GM19395 (cell line): ENCODE results near the gene NFIB.

Experiments used
- ATAC-seq: cut with Tn5 transposase; IDR thresholded peaks from one replicate; pipeline ENCODE4 v1.9.1; 2021; ENCODE audit warnings: mild to moderate bottlenecking, moderate library complexity; ENCODE audit not compliant: unreplicated experiment

NFIB gene

DNA sequence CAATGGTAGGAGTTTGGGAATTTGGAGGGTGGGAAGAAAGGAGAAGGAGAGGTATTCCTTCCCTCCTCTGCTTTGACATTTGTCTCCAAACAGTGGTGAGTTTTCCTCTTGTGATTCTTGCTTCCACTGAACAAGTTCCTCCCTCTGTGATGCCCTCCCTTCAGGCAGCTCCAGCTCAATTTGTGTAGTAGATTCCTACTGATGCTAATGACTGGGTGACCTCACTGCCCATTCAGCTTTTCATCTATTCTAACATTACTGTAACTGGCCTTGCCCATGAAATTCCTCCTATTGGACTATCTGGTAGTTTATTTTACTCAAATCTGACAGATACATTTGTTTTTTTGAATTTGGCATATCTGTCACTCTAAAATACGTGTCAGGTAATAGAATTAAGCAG, 121.4 kb downstream of the NFIB start:
- ATAC-seq, result no peak

DNA sequence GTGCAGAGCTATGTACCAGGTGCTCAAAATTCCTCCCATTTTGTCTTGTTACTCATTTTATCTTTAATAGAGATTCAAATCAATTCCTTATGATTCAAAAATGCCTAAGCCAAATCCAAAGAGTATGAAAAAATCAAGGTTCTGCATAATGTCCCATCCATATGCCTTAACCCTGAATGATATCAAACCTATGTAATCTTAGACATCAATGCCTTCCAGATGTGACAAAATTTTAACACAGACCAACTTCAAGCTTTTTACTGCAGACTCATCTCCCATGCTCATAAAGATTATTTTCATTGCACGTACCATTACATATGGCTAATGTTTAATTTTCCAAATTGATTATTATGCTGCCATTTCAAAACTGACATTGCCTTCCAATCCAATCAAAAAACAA, 122.4 kb downstream of the NFIB start:
- ATAC-seq, result no peak

DNA sequence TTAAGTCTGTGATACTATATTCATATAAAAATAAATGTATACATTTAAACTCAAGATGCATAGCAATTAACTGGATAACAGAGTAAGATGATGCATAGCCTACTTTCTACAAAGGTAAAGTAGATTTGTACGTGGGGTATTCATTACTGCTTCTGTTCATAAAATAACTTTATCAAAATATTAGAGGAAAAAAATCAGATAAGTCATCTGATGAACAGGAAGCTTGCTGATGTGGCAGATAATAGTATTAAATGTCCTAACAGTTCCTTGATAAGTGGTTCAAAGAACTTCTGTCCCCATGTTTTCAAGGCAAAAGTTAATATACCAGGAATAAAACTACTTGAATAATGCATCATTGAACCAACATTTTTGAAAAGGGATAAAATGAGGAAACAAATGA, 123.7 kb downstream of the NFIB start:
- ATAC-seq, result no peak

DNA sequence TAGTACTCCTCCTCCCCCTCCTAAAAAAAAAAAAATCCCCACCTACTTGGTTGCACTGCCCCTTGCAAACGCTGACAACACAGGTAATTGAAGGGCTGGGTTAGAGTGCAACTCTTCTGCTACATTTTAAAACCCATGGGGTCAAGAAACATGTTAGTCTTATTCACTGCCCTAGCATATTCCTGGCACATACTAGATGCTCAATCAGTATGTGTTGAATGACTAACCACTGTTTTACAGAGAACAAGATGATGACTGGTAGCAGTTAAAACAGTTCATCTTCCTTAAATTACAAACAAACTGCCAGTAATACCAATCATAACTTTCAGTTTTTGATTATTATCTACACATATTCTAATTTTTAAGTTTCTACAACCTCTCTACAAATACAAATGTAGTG, 124.4 kb downstream of the NFIB start:
- ATAC-seq, result no peak

DNA sequence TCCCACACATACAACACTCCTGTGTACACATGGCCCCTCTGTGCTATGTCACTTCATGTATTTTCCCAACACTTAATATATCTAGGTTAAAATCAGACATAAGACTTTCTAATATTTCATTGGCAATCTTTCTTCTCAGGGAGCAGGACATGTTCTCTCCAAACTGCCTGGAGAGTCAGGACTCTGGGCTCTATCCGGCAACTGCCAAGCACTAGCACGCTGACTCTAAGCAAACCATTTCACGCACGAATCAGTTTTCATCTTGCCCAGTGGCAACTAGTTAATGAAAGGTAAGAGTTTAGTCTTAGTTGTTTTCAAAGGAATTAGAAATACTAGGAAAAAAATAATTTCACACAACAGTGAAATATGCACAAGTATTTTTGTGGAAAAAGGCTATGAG, 124.8 kb downstream of the NFIB start:
- ATAC-seq, result no peak

DNA sequence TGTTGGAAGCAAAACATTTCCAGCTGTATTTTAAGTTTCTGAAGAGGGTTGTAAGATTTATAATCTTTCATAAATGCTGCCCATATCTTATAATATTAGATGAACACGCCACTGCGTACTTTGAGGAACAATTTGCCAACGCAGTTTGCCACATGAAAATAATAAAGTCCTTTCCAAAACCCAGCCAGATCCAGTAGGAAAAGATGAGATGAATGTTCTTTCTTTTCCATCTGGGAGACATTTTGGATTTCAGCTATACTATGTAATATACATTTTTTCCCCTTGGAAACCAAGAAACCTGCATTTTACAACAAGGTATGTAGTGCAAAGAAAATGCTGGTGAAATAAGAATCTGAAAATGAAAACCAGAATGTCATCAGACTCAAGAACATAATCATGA, 125.4 kb downstream of the NFIB start:
- ATAC-seq, result no peak

DNA sequence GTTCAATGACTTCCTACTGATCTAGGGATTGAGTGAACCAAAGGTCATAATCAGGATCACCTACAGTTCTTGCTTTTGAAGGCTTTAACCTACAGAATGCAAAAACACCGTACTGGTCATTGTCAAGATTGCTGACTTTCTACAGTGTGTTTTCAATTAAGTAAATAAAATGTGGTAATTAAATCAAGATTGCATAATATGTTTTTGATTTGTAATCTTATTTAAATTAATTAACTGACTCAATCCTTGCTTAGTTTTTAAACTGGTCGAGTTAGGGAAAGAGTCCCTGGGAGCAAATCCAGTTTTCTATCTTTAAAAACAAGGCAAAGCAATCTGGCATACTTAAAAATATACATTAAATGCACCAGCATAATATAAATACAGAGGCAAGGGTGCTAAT, 125.9 kb downstream of the NFIB start:
- no peak for ATAC-seq

DNA sequence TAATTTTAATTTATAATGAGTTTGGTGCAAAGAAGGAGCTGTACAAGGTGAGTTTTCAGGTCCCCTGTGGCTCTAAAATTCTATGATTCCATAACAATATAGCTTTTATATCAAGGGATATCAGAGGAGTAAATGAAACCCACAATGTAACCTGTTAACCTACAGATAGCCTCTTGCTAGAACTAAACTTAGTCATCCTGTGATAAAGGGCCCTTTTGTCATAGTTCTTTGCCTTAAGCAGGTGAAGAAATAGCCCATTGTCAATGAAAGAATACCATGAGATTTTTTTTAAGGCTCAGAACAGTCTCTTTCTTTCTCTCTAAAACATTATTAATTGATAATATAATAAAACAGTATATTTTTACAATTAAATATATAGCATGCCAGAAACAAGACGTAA, 127.8 kb downstream of the NFIB start:
- ATAC-seq, result no peak

DNA sequence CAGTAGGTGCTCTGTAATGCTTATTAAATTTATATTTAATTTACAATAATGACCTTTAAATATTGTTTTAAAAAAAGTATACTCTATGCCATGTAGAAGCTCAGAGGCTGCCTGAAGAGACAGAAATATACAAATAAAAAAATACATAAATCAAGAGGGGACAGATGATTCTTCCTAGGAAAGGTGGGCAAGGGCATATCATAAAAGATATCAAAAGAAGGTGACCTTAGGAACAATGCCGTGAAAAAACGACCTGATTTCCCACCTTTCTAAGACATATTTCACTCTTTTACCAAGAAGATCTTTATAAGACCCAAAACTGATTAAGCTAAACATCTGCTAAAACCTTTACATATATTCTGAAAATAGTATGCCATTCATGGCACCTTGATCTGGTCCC, 128.9 kb downstream of the NFIB start:
- ATAC-seq, result no peak

DNA sequence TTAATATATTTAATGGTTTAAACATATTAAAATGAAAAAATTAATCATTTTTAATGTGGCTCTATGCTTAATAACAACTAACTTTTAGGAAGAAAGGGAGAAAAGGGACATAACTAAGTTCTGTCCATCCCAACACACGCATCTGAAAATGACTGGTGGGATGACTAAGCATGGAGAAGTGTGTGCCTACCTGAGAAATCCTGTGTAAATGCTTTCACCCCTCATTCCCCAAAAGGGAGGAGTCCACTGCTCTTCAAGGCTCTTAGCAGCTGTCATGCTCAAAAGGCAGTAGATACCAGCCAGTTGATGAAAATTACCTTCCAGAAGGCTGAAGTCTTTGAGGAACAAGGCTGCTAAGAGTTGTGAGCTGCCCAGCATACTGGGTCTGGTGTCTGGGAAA, 130.9 kb downstream of the NFIB start:
- ATAC-seq, result no peak

DNA sequence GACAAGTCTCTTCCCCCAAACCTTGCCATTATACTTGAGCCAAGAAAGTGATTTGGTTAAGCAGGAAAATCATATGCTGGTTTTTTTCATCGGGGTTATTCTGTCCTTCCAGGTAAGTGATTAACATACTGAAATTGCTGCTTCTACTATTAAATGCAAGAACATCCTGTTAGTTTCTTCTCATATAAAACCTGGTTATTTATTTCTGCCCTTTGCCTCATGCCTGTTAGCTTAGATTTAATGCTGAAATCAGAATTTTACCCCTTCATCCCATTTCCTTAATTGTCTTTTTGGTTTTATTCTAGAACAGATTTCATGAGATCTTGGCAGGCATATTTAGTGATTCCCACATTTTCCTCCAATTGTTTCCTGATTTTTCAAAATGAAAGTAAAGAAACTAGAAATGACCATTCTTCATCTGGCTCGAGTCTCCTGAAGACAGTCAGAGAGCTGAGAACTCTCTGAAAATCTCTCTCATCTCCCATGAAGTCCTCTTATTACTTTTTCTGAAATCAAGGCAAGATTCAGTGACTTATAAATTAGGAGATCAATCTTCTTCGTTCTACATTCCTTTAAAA, 132.9 kb downstream of the NFIB start:
- no peak for ATAC-seq

DNA sequence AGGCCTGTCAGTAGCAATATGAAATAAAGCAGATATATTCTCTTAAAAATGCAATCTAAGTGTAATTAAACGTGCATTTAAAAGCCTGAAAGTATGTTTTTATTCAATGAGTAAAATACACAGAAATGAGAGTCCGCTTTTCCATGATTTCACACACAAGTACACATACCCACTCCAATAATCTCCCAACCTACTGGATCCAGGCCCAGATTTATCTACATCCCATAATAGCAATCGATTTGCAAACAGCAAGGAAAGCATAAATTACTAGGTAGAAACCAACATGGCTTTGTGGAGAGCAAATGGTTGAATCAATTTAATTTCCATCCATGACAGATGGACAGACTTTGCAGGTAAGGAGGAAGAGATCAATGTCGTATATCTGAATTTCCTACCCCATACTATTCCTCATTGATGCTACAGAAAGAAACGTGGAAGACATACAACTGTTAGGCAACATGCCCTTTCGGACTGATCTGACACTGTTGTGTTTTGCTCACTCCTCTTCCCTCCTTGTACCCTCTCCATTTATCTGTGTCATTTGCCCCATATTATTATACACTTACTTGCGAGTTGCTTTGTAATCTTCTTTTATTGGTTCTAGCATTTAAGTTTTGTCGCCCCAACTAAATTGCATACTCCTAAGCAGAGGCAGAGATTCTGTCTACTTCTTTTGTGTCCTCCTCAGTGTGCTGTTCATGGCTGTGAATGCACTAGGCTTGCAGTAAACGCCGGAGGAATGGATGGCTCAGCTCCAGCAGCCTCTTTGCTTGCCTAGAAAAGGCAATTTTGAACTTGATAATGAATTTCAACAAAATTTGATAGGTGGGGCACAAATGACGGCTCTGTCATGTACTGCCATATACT, 133.6 kb downstream of the NFIB start:
- ATAC-seq, result no peak

DNA sequence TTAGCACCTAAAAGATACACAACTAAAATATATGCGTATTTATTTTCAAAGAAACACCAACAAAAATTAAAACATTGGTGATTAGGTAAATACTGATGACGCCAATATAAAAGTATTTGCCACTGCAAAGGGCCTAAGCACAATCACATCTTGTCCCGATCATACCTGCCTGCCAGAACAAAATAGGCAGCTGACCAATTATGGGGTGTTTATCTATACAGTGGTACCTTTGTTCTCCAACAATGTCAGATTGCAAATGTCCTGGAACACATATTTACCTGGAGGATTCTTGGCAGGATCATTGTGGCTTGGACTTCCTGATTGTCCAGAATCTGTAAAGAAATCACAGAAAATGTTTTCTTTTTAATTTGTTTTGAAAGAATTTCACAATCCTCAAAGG, 134.5 kb downstream of the NFIB start:
- no peak for ATAC-seq

DNA sequence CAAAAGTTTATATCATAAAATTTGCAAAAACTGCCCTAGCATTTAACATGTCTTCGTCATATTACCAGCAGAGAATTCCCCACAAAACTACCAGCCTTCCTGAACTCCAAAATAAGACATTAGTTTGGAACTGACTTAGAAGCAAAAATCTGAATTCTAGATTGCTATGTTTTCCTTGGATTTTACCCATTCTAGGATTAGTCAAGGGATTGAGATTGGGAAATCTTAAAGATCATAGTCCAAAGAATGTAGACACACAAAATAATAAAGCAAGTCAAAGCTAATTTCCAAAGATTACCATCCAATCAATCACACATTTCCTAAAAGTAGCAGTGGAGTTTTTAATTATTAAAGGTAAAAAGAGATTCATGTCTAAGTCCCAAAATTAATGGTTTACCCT, 138.2 kb downstream of the NFIB start:
- no peak for ATAC-seq

DNA sequence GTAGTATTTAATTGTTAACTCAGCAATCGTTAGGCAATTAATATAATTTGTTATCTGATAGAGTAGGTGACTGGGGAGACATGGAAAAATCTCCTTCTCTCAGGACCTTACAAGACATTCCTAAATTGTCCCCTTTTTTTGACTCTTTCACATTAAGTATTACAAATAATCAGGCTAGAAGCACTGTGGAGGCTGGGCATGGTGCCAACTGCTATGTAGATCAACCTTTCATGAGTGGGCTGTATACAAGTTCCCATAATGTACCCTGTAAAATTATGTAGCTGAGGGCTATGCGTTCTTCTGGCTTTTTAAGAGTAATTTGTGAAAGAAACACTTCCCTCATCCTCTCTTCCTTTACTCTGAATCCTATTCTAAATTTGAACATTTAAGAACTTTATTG, 140.2 kb downstream of the NFIB start:
- no peak for ATAC-seq

DNA sequence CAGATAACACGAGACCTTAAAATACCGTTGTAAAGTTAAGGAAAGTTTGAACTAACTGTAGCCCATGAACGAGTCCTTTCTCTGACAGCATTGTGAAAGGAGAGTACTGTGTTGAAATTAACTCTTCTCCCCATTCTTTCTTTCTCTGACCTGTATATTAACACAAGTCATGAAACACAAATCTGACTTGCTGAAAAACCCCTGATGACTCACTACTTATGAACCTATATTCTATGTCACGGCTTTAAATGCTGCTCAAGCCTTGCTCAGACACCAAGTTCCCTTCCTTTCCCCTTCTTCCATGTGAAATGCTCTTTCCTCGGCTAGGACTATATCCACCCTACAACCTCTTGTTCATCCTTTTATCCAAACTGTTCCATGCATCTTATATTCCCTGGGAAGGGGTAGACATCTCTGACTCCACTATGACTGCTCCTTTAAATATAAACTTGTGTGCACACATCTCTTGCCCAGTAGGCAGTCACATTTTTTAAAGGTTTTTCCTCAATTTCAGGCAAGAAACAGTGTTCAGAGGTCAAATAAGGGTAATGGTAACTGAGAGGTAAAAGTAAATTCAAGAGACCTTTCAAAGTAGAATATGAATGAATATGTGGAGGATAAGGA, 142.9 kb downstream of the NFIB start:
- peak; percentile 79 for ATAC-seq

DNA sequence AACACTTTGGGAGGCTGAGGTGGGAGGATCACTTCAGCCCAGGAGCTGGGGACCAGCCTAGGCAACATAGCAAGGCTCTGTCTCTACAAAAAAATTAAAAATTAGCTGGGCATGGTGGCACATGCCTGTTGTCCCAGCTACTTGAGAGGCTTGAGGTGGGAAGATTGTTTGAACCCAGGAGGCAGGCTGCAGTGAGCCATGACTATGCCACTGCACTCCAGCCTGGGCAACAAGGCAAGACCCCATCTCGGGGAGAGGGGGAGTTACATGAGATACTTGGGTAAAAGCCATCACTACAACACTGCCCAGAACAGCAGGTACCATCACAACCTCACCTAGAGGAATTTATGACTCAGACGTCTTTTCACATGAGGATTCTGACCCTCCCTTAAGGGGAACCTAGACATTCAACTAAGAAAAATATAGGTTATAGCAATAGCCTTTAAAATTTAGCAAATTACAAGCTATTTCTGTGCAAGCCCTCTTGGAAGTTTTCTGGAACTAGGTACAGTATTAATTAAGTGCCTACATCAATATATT, 143.5 kb downstream of the NFIB start:
- ATAC-seq, result no peak

DNA sequence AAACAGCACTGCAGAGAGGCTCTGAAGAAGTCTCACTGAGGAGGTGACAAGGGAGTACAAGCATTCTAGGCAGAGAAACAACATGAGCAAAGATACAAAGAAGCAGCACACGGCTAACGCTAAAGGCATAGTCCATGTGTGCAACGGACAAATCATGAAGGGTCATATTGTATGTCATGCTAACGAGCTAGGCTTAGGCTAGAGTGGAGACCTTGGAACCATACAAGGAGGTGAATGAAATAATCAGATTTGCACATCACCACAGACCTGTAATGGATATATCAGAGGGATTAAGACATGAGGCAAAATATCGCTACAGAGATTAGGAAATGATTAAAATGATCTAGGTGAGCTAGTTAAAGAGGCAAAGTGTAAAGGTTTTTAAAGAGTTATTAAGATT, 145.6 kb downstream of the NFIB start:
- ATAC-seq, result no peak

DNA sequence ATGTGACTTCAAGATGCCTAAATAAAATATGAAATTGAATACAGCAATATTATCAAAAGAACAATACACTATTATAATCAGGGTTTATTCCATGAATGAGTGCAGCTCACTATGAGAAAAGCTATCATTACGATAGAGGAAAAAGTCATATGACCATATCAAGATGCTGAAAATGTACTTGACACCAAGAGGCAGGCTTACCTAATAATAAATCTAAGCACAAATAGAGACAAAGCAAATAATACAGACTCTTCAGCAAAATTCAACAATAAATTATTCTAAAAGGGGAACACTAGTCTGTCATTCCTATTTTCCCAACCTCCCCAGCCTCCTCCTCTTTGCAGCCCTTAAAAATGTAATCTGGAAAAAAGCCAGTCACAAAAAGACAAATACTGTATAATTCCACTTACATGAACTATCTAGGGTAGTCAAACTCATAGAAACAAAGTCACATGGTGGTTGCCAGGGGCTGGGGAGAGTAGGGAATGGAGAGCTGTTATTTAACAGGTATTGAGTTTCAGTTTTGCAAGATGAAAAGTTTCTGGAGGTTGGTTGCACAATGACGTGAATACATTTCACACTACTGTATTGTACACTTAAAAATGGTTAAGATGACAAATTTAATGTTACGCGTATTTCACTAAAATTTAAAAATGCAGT, 148.4 kb downstream of the NFIB start:
- no peak for ATAC-seq

DNA sequence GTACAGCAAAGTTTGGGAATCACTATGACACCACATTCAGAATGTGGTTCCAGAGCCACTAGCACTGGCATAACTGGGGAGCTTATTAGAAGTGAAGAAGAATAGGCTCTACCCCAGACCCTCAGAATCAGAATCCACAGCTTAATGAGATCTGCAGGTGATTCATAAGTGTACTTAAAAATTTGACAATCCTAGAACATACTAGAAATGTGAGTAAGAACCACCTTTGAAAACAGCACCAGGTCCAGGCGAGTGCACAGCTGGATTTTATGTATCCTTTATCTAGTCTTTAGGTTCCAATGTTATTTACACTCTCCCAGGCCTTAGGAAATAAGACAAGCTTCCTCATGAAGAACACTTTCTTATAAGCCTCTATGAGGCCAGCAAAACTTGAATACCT, 149.0 kb downstream of the NFIB start:
- ATAC-seq, result no peak

DNA sequence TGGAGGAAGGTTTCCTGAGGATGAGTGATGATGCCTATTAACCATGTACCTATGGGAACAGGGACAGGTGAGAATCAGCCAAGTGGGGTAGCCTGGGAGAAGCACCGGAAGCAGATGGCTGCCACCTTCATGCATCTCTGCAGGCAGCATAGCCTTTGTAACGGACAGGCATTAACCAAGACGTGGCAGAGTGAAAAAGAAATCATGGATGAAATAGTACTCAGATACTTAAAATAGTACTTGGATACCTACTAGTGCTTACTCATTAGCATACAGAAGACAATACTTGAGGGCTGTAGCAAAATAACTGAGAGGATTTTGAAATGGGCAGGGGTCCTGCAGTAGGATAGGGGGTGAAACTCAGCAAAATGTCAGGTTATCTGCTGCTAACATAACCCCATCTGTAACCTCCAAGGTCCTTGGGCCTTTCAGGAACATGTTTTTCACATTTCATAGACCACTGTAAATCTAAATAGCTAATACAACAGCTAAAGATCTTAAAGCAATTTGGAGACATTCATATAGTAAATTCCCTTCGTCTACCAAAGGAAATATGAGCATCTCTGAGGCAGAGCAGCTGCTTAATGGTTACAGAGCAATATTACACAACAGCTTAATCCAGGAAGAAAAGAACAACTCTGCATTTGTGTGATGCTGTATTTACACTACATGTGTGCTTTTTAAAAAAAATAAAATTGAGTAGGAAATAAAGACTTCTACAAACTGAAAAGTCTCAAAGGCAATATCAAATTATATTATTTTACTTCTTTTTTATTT, 154.3 kb downstream of the NFIB start:
- ATAC-seq, result no peak
